GM18519 (cell line): ENCODE measurements around the gene CYB5B.

Experiments
- ATAC-seq: cut with Tn5 transposase; IDR thresholded peaks from one replicate; pipeline ENCODE4 v1.9.1; 2021; ENCODE audit warnings: mild to moderate bottlenecking, moderate library complexity; ENCODE audit not compliant: unreplicated experiment, low FRiP score

The CYB5B gene

DNA sequence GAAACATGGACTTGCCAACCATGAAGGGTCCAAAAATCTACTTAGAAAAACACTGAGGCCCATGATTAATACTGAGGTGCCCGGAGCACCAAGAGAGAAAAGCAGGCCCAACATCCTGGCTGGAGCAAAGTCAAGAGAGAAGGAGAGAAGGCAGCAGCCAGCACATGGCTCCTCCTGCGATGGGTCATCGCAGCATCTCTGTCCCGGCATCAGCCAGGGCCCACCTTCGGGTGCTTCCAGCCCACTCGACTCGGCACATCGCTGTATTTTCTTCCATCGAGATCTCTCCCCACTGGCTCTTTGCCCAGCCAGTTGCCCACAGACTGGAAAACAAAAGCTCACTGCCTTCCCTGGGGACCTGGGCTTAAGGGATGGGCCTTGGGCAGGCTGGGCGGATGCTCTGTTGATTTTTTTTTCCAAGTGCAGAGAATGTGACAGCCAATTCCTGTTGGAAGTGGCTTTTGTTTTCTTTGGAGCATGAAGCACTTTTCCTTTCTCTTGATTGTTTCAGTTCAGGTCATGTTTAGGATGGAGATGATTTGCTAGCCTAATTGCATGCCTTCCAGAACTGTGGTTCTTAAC, 58.1 kb downstream of the CYB5B start:
- no peak for ATAC-seq

DNA sequence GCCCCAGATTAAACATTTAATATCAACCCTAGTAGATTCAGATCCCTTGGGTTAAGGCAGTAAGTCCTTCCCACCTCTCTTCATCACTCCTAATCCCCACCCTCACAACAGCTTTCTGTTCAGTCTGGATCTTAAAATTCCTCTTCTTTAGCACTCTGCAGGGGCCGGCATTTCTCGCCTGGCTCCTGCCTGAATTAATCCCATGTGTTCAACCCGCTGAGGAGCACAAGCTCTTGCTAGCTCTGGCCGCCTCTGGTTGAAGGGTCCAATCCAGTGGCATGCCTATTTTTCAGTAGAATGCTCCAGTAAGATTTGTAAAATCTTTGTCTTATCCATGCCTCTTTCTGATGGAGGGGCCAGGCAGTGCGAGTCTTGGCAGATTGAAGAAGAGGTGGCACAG, 59.2 kb downstream of the CYB5B start:
- ATAC-seq: no peak

DNA sequence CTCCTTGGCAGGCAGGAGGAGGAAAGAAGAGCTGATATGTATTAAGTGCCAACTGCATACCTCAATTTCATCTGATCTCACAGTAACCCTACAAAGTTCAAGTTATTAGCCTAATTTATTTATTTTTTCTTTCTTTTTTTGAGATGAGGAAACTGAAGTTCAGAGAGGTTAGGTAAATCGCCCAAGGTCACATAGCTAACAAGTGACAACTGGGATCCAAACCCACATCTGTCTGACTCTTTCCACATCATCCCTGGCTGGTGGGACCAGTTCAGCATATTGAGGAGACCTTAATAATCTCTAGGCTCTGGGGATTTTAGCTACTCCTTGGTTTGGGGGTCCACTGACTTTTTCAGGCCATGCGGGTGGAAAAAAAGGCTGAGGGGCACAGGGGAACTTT, 60.9 kb downstream of the CYB5B start:
- no peak for ATAC-seq

DNA sequence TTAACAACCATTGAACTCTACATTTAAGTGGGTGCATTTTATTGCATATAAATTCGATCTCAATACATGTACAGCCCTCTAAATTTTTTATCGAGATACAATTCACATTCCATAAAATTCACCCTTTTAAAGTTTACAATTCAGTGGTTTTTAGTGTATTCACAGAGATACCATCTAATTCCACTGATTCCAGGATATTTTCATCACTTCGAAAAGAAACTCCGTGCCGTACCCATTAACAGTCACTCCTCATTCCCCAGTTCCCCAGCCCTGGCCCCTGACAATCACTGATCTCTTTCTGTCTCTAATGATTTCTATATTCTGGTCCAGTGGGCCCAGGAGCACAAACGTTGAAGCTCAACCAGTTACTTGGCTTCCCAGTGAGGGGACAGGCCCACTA, 61.4 kb downstream of the CYB5B start:
- no peak for ATAC-seq

DNA sequence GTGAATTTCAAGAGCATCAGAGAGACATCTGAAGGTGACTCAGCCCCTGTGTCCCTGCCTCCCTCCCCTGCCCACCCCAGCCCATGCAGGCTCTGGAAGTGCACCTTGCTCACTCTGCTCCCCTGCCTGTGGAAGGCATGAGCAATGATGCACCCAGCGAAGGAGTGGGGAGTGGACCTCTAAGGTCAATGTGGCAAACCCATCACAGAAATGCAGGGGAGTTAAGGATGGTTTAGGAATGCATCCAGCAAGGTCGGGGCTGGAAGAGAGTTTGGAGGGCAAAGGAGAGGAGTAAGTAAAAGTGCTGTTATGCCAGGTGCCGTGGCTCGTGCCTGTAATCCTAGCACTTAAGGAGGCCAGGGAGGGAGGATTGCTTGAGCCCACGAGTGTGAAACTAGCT, 61.9 kb downstream of the CYB5B start:
- ATAC-seq: no peak

DNA sequence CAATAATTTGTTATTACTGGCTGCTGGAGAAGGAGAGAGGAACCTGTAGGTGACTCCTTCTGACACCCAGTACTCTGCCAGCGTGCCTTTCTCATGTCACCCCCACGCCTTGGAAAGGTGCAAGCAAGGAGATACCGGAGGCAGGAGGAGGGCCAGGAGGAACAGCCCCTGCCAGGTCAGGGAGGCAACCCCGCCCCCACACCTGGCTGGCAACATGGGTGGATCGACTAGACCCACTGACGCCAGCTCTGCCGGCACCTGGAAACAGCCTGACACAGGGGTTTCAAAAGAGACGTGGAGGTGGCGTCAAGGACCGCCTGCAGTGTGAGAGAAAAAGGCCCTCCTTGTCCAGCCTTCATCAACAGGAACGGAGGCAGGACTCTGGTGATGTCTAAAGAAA, 62.3 kb downstream of the CYB5B start:
- ATAC-seq: no peak

DNA sequence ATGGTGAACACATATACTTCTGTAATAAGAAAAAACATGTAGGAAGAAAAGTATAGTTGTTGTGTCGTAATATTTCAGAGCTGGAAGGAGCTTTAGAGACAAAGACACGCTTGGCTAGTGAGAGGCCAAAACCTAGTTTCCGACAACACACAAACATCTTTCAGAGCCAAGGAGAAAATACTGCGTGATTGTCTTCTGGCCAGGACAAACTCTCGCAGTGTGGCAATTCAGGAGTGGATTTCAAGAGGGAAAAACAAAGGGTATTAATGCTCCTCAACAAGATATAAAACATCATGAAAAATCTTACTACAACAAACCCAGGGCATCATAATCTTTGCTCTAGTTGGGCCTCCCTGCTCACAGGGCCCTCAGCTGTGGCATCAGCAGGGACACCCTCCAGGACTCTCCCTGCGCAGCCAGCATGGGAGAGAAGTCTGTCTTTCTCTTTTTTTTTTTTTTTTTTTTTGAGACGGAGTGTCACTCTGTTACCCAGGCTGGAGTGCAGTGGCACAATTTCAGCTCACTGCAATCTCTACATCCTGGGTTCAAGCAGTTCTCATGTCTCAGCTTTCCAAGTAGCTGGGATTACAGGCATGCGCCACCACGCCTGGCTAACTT, 66.4 kb downstream of the CYB5B start:
- no peak for ATAC-seq

DNA sequence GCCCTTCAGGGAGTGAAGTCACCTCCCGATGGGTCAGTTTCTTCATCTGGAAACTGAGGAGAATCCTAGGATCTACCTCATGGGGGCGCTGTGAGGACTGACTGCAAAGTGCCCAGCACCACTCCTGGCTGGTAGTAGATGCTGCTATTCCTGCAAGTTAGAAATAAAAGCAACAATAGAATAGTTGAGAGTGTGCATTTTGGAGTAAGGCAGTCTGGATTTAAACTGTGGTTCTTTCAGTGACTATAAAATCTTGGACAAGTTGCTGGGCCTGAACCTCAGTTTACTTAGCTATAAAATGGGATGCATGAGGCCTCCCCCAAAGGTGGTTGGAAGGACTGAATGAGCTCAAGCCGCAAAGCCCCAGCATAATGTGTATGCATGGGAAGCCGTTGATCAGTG, 70.6 kb downstream of the CYB5B start:
- ATAC-seq: no peak

DNA sequence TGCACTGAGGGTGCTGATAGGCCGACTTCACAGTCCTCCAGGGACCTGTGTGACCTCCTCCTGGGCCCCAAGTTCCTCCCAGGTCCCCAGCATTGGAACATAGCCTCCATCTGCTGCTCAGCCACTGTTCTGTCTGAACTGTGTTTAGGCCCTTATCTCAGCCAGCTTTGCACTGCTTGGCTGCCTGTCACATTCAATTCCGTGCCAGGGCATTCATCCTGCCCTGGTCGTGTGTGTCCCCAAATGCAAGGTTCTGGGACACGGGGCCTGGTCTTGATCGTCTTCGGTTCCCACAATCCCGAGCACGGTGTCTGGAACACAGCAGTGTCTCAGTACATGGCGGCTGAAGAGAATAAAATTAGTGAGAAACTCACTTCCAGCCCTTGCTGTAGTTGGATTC, 71.4 kb downstream of the CYB5B start:
- ATAC-seq: no peak

DNA sequence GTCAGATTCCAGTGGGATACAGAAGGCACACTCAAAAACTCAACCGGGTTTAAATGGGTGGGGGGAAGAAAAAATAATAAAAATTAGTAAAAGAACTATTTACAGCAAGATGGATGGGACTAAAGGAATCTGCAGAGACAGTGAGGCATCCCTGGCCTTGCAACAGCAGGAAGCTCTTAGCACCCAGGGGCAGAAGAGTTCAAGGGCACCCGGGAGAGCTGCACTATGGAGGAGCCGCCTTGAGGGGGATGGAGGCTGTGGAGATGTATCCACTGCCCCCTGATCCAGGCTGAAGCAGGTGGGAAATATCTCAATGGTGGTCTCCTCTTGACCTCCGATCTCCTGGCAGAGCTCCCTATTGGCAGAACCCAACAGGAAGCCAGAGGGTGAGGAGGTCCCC, 72.0 kb downstream of the CYB5B start:
- ATAC-seq: no peak

DNA sequence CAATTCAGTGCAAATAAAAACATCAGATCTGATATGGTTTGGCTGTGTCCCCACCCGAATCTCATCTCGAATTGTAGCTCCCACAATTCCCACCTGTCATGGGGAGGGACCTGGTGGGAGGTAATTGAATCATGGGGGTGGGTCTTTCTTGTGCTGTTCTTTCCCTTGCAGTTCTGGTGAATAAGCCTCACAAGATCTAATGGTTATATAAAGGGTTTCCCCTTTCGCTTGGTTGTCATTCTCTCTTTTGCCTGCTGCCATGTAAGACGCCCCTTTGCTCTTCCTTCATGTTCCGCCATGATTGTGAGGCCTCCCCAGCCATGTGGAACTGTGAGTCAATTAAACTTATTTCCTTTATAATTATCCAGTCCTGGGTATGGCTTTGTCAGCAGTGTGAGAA, 72.5 kb downstream of the CYB5B start:
- ATAC-seq: no peak

DNA sequence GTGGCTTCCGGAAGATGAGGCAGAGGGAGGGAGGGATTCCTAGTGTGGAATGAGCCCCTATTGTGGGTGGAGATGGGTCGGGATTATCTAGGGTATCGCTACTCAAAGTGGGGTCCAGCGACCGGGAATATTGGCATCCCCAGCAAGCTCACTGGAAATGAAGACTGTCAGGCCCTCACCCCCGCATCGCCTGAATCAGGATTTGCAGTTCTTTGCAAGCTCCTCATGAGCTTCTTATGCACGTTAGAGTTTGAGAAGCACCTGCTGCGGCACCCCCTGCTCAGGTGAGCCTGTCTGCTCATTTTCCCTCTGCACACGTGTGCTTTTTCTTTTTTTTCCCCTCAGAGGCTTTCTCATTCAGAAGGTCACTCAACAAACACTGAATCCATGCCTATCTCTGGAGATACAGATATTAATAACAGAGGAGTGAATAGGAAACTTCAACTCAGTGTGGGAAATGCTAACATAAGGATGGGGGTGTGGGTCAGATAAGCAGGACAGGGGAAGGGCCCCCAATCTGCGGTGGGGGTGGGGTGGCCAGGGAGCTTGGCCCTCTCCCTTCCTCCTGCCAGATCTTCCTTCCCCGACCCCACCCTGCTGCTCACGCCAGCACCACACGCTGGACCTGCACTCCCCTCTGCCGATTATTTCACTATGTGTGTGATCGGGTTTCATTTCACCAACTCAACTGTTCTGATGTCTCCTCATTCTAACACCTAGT, 73.6 kb downstream of the CYB5B start:
- ATAC-seq: no peak

DNA sequence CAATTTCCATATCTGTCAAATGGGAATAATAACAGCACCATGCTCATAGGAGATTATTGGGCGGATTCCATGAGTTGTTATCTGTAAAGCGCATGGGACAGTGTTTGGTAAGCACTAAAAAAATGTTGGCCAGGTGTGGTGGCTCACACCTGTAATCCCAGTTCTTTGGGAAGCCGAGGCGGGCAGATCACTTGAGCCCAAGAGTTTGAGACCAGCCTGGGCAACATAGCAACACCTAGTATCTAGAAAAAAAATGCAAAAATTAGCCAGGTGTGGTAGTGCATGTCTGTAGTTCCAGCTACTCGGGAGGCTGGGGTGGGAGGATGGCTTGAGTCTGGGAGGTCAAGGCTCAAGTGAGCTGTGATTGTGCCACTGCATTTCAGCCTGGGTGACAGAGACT, 74.5 kb downstream of the CYB5B start:
- ATAC-seq: no peak

DNA sequence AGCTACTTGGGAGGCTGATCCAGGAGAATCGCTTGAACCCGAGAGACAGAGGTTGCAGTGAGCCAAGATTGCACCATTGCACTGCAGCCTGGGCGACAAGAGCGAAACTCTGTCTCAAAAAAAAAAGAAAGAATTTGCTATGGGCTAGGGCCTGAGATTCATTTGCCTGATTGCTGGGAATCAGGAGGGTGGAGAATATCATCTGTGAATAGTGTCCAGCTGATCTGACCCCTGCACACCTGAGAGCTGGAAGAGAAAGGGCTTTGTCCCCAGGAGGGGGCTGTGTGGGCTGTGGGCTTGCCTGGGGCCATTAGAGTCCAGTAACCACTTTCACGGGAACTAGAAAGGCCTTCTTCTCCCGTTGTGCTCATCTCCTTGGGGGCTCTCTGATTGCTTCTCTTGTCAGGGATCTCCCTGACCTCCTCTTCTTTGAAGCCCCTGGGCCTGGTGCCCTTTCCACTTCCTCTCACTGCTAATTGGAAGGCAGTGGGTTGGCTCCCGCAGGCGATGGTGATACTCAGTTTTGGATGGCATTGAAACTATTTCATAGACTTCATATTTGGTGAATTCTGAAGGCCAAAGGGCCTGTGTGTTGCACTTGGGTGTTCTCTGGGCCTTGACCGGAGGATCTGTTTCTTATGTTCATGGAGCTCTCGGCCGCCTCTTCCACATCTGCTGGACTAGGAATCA, 75.3 kb downstream of the CYB5B start:
- no peak for ATAC-seq

DNA sequence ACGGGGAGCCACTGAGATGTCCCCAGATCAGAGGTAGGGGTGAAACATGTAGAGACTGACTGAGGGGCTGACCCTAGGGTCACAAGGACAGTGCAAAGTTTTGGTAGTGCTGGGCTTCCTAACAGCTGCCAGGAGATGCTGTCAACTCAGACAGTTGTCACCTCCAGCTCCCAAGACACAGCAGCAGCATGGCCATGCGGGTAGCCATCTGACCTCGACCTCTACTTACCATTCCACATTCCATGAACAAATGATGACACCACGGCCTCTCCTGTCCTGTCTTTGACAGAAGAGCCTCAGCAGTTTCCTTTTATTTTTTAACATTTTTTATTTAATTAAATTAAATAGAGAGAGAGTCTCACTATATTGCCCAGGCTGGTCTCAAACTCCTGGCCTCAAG, 76.1 kb downstream of the CYB5B start:
- ATAC-seq: no peak

DNA sequence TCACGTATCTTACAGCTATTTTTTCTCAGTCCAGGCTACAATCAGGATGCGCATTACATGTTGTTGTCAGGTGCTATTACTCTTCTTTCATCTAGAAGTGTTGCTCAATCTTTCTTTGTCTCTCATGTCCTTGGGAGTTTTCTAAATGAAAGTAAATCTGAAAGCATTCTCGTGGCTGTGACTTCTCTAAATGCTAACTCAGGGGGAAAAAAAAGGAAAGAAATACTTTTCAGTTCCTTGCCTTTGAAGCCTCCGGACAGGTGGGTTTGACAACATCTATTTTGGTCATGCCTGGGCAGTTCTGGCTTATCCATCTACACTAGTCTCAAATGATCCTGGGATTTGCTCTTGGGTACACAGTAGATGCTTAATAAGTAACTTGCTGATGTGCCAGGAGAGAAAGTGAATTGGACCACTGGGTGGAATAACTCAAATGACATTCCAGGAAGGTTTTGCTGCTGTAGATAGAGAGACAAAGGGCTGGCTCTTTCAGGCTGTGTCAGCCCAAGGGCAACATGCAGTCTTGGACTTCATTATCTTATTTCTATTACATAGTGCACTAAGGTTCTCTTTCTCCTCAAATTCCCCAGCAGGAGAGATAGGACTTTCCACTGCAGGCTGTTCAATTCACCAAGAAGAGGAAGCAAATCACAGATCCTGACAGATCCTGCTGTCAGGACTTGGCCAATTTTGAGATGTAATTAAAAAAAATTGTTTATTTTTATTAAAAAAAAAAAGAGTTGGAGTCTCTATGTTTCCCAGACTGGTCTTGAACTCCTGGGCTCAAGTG, 77.7 kb downstream of the CYB5B start:
- ATAC-seq: no peak

DNA sequence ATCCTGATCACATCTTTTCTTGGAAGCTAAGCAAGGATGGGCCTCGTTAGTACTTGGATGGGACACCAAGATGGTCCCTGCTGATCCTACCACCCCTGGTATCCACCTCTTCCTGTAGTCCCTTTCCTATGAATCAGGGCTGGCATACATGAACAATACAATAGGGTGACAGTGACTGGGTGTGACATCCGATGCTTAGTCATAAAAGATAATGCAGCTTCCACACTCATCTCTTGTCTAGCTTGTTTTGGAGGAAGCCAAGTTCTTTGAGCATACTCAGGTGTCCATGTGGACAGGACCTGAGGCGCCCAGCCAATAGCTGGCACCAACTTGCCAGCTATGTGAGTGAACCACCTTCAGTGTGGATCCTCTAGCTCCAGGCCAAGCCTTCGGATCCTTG, 78.8 kb downstream of the CYB5B start:
- ATAC-seq: no peak

DNA sequence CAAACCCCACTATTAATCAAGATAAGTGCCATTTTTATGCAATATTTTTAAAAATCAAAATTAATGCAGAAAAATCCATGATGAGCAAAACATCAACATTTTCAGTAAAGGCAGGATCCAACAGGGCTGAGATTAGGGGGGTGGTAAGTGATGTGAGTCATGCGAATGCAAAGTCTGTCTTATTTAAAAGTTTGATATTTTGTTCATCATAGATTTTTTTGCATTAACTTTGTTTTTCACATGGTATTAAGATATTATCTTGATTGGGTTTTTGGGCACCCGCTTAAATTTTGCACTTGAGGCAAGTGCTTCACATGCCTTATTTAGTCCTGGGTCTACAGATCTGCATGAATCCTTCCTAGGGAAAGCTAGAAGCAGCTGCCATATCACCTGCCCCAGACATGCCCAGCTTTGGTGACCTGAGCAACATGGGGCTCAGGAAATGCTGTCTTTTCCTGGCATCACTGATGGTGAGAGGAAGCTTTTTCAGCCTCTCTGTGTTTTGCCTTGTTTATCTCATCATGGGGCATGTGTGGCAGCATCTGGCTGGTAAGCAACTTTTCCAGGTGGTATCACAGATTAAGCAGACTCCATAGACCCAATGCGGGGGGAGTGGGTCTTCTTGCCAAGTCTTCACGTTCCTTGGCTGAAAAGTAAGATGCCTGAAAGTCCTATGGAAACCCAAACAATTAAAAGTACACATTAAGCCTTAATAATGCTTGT, 83.8 kb downstream of the CYB5B start:
- no peak for ATAC-seq

DNA sequence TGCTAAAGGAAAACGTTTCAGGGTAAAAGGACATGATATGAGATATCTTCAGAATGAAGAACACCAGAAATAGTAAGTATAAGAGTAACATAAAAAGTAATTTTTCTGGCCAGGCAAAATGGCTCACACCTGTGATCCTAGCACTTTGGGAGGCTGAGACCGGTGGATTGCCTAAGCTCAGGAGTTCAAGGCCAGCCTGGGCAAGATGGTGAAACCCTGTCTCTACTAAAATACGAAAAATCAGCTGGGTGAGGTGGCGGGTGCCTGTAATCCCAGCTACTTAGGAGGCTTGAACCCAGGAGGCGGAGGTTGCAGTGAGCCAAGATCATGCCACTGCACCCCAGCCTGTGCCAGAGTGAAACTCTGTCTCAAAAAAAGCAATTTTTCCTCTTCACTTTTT, 84.7 kb downstream of the CYB5B start:
- ATAC-seq: no peak

DNA sequence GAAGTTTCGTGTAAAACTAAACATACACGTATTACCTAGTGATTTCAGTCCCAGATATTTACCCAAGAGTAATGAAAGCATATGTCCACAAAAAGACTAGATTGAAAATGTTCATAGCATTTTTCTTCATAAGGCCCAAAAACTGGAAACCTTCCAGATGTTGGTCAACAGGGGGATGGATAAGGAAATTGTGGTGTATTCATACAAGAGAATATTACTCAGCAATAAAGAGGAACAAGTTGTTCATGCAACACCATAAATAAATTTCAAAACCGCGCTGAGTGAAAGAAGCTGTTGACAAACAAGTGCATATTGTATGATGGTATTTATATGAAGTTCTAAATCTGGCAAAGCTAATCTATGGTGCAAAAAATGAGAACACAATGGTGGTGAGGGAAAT, 87.2 kb downstream of the CYB5B start:
- no peak for ATAC-seq
